Measurements from ENCODE around the gene HBG2.
"Not testable (repeated sequence)": the region's sequence is repeated elsewhere in the genome, so short reads cannot be mapped to it uniquely, and the experiment has no call there.

Gene HBG2

DNA sequence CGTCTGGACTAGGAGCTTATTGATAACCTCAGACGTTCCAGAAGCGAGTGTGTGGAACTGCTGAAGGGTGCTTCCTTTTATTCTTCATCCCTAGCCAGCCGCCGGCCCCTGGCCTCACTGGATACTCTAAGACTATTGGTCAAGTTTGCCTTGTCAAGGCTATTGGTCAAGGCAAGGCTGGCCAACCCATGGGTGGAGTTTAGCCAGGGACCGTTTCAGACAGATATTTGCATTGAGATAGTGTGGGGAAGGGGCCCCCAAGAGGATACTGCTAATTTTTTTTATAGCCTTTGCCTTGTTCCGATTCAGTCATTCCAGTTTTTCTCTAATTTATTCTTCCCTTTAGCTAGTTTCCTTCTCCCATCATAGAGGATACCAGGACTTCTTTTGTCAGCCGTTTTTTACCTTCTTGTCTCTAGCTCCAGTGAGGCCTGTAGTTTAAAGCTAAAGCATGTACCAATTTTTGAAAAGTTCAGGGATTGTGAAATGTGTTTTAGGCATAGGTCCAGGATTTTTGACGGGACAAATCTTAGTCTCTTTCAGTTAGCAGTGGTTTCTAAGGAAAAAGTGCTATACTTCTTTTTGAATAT lies 4.7 kb downstream of the HBG2 start, which contains the start of gene HBG1:
Gene HBG1, minus strand, starts transcription at position 51 of the 590 bp plus-strand sequence. CDS start 53 bp downstream, outside the sequence.
- DNase-seq (ENCODE audit: low read depth in 2 of 2): not testable (repeated sequence)

DNA sequence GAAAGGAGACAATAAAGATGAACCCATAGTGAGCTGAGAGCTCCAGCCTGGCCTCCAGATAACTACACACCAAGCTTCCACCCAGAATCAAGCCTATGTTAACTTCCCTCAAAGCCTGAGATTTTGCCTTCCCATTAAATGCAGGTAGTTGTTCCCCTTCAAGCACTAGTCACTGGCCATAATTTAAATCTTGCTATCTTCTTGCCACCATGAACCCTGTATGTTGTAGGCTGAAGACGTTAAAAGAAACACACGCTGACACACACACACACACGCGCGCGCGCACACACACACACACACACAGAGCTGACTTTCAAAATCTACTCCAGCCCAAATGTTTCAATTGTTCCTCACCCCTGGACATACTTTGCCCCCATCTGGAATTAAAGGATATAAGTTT lies 6.1 kb downstream of the HBG2 start:
- DNase-seq (ENCODE audit: low read depth in 2 of 2): not testable (repeated sequence)

DNA sequence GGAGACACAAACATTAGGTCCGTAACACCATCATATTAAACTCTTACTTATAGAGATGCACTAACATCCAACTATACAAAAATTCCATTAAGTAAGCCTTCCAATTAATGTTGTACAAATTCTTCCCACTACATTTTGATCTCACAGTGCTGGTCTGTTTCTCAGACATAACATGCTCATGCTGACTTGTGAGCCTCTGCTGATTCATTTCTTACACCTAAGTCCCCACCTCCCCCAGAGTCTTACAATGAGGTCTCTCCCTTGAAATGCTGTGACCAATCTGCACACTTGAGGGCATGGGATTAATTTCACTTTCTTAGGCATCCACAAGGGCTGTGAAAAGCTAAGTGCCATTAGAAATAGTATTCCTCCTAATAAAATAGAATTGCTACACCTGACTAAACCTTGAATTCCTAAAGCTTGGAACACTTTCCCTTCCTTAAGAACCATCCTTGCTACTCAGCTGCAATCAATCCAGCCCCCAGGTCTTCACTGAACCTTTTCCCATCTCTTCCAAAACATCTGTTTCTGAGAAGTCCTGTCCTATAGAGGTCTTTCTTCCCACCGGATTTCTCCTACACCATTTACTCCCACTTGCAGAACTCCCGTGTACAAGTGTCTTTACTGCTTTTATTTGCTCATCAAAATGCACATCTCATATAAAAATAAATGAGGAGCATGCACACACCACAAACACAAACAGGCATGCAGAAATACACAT lies 6.9 kb downstream of the HBG2 start:
- DNase-seq (ENCODE audit: low read depth in 2 of 2): no peak

DNA sequence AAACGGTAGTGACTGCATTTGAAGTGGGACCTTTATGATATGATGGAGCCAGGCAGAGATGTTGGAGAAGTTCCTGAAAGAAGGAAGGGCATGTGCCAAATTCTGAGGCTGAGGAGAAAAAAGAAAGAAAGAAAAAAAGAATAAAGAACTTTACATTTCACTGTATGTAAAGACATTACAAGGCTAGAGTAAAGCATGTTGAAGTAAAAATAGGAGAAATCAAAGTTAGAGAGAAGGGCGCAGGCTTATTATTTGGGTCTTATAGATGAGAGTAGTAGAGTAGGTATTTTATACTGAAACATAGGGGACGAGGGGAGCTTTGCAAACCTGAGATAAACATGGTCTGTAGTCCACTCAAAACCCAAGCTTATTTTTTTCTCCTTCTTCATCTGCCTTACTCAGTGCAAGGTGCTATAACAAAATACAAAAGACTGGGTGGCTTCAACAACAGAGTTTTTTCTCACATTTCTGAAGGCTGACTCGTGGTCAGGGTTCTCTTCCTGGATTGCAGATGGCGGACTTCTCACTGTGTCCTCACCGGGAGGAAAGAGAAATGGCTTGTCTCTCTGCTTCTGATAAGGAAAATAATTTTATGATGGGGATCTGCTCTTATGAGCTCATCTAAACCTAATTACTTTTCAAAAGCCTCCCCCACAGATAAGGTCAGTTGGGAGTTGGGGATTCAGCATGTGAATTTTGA lies 7.7 kb downstream of the HBG2 start:
- no peak for DNase-seq (ENCODE audit: low read depth in 2 of 2)

DNA sequence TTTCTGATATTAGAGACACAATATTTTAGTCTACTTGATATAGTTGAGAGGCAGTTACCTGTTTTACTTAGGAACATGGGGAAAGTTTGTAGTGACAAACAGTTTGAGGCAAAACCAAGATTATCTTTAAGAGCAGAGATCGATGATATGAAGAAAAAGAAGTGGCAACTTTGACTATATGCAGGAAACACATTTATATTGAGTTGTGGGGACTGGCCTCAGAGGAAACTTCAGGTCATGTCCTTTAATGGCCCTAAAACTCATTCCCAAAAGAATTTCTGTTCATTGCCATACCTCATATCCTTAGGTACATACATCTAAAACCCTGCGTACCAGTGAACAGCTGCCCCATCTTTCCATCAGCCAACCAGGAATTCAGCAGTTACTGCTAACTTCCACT lies 9.4 kb downstream of the HBG2 start:
- no peak for DNase-seq (ENCODE audit: low read depth in 2 of 2)

DNA sequence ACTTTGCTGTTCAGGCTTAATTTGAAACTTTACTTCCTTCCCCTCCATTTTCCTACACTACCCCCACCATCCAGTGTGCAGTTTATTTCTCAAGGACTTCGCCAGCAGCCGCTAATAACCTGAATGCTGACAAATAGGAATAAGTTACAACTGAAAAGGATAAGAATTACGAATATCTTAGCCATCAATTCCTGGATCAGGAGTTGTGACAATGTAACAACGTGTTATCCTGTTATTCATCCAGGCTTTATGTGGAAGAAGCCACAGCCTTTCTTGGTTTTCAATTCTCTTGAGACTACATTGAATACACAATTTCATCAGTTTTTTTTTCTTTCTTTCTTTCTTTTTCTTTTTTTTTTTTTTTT lies 10.8 kb downstream of the HBG2 start:
- DNase-seq (ENCODE audit: low read depth in 2 of 2): no peak

DNA sequence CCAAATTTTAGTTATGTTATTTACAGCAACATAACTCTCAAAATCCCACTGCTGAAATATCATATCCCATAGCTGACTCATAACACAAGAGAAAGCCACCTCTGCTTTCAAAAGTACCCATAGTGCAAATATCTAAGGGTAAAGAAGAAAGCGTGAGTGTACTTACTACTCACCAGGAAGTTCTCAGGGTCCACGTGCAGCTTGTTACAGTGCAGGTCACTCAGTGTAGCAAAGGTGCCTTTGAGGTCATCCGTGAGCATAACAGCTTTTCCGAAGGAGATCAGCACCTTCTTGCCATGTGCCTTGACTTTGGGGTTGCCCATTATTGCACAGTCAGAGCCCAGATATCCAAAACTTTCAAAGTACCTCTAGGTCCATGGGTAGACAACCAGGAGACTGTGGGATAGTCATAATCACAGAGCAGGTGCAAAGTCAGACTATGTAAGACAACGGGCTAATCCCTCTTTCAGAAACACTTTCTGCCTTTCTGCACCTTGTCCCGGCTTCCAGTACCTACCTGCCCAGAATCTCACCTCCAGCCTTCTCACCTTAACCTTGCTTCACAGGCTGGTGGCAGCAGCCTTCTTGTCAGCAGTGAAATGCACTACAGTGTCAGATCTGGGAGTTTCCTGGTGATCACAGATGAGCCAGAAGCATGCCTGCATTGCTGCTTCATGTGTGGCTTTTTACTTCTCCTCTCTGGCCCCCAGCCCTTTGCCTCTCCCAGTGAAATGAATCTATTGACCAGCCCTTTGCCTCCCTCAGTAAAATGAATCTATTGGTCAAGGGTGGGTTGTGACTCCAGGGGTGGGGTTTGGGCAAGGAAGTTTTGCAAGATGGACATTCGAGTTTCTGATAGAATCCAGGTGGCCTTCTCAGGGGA lies 11.4 kb downstream of the HBG2 start:
- DNase-seq (ENCODE audit: low read depth in 2 of 2): no peak

DNA sequence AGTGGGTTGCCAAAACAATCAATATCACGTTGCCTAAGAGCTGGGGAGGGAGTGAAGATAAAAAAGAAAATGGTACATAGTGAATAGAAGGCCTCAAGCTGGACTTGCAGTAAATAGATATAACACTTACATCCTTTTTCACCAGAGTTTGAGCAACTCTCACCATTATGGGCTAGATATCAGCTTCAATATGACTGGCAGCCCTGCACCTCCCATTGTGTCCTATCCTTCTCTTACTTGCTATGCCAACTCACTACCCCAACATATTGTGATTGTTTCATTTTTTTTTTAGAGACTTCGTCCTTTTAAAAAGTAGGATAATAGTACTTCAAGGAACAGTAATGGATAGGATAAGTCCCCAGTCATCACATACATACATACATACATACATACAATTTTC lies 12.4 kb downstream of the HBG2 start:
- DNase-seq (ENCODE audit: low read depth in 2 of 2): no peak

DNA sequence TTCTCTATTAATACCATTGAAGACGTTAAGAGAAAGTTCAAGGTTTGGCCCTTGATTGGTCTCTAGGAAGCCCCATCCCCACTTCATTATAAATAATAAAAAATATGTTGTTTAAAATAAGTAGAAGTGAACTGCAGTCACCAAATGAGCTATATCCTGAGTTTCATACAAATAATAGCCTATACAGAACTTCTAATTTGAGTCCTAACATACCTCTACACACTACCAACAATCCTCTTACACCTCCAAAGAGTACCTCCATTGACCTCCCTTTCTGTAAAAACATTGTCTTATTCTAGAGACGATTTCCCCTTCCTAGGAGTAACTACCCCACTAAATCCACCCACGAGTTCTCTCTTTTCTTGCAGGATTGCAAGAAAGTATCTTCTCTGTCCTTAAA lies 13.1 kb downstream of the HBG2 start:
- no peak for DNase-seq (ENCODE audit: low read depth in 2 of 2)

DNA sequence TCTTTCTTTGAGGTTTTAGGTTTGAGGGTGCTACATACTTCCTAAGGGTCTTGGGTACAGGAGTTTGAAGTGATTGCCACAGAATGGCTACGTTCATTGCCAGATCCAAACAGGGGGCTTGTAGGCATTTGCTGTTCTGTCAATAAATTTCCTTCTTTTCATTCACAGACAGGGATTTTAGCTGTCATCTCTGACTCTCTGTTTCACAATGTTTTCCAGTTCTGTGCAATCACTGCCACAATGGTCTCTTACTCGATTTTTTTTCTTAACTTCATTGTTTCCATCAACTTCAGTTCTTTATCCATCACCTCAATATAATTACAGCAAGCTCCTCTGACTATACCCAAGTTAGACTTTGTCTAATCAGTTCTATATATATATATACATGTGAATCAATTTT lies 14.1 kb downstream of the HBG2 start:
- DNase-seq (ENCODE audit: low read depth in 2 of 2): no peak

DNA sequence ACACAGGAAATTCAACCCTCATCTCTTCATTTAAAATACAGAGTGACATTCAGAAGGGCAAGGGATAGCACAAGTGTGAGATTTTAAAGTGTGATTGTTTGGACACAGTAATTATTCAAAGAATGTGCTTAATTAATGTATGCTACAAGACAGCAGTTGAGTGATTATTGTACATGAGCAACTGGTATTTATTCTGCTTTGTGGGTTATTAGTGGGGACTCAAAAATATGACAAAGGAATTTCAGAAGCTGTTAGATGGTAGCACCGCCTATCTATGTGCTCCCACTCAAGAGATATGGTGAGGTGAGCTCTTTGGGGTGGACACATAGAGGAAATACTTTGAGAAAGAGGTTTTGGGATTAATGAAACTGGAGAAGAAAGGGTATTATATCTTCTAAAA lies 14.5 kb downstream of the HBG2 start:
- DNase-seq (ENCODE audit: low read depth in 2 of 2): no peak

DNA sequence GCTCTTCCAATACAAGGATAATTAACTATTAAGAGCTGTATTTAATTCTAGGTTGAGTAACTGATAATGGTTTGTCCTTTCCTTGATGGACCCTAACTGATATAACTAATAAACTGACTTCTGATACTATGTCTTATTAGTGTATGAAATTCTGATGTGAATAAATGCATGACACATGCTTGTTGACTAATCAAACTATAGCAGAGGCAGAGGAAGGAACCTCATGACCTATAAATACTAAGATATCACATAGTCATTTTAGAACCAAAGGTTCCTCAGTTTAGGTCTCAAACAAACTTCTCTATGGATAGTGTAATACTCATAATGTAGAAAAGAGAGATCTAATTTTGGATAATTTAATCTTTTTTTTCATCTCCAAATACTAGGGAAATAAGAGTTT lies 15.5 kb downstream of the HBG2 start:
- DNase-seq (ENCODE audit: low read depth in 2 of 2): no peak

DNA sequence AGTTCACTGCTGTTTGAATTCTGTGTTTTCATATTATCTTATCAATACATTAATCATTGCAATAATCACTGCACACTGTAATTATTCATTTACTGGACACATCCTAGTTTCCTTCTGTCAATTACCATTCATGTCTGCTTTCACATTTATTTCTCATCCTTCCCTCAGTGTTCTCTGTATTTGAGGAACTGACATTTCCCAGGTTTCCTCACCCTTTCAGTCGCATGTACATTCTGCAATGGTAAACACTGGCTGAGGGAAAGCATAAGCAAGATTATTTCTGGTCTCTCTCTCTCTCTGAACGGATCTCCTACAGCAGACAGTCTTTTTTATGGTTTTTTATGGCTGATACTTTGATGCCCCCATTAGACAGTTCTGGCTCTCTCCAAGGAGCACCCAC lies 16.1 kb downstream of the HBG2 start:
- no peak for DNase-seq (ENCODE audit: low read depth in 2 of 2)

DNA sequence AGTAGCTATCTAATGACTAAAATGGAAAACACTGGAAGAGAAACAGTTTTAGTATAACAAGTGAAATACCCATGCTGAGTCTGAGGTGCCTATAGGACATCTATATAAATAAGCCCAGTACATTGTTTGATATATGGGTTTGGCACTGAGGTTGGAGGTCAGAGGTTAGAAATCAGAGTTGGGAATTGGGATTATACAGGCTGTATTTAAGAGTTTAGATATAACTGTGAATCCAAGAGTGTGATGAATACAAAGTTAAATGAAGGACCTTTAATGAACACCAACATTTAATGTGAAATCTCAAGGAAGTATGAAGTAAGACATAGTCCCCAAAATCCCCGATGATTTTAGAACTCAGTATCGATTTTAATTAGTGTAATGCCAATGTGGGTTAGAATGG lies 17.2 kb downstream of the HBG2 start:
- DNase-seq (ENCODE audit: low read depth in 2 of 2): no peak

DNA sequence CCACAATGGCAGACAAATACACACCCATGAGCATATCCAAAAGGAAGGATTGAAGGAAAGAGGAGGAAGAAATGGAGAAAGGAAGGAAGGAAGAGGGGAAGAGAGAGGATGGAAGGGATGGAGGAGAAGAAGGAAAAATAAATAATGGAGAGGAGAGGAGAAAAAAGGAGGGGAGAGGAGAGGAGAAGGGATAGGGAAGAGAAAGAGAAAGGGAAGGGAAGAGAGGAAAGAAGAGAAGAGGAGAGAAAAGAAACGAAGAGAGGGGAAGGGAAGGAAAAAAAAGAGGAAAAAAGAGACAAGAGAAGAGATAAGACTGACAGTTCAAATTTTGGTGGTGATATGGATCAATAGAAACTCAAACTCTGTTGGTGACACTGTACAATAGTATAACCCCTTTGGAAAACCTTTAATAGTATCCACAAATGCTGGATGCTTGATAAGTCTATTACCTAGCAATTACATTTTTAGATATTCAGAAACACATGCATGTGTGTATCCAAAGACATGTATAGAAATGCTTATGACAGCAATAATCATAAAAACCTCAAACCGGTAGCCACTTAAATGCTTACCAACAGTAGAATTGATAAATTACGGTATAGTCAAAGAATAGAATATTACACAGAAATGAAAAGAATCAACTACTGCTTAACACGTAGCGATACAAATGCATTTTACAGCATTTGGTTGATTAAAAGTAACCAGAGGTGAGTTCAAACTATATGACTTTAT lies 19.1 kb downstream of the HBG2 start:
- DNase-seq (ENCODE audit: low read depth in 2 of 2): no peak

DNA sequence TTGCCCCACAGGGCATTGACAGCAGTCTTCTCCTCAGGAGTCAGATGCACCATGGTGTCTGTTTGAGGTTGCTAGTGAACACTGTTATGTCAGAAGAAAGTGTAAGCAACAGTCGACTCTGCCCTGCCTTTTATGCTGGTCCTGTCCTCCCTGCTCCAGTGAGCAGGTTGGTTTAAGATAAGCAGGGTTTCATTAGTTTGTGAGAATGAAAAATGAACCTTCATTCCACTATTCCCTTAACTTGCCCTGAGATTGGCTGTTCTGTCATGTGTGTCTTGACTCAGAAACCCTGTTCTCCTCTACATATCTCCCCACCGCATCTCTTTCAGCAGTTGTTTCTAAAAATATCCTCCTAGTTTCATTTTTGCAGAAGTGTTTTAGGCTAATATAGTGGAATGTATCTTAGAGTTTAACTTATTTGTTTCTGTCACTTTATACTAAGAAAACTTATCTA lies 20.2 kb downstream of the HBG2 start, which contains the start of gene HBD:
Gene HBD, minus strand, starts transcription at position 103 of the 454 bp plus-strand sequence. Its CDS starts 50 bp downstream, at position 53.
- no peak for DNase-seq (ENCODE audit: low read depth in 2 of 2)

DNA sequence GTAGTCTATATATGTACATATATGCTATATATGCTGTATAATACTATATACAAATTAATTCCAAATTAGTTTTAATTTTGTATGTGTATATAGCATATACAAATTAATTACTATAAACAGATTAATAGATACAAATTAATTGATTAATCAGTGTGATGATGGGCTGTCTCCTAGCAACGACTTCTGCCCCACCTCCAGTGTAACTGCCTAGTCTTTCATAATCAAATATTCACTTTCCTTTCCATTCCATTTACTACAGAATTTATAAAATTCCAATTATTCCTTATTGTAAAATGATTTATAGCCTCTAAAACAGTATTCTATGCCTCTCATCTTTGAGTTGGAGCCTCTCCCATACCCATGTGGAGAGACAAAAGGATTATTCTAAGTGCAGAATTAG lies 21.3 kb downstream of the HBG2 start:
- DNase-seq (ENCODE audit: low read depth in 2 of 2): no peak

DNA sequence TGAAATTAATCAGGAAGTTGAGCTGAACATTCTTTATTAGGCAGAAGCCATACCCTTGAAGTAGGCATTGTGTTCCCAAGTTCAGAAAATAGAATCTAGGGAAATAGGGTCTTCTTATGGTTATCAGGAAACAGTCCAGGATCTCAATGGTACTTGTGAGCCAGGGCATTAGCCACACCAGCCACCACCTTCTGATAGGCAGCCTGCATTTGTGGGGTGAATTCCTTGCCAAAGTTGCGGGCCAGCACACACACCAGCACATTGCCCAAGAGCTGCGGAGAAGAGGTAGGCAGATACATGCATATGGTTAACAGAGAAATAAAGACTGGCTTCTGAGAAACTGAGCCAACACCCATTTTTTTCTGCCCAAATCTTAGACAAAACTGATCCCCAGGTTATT lies 21.8 kb downstream of the HBG2 start:
- DNase-seq (ENCODE audit: low read depth in 2 of 2): no peak

DNA sequence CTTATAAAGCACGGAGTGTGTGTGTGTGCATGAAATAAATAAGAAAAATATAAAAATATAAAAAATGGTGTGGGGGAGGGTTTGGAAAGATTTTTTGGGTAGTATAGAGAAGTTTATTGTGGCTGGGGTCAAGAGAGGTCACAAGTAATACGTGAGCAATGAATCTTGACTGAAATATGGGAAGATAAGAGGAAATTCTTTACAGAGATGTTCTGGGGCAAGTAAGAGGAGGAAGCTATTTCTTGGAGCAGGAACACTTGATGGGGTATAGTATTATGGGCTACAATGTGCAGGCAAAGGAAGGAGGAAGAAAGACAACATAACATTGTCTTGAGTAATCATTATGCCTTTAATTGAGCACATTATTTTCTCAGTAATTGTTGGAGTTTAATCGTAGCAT lies 22.4 kb downstream of the HBG2 start:
- no peak for DNase-seq (ENCODE audit: low read depth in 2 of 2)

DNA sequence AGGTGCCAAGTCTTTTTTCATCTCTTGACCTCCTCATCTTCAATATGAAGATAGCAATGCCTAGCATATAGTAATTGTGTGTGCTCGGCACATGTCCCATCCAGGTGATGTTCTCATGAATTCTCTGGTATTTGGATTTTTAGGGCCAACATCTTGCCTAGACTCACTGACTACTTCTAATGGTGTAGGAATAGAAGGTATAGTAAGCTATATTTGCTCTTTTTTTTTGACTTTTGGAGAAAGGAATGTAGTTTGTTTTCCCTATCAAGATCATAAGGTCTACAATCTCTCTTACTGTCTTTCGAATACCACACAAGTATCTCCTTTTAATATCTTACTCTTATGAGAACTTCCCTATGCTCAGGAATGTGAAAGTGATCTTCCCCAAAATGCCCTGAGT lies 23.5 kb downstream of the HBG2 start:
- no peak for DNase-seq (ENCODE audit: low read depth in 2 of 2)

DNA sequence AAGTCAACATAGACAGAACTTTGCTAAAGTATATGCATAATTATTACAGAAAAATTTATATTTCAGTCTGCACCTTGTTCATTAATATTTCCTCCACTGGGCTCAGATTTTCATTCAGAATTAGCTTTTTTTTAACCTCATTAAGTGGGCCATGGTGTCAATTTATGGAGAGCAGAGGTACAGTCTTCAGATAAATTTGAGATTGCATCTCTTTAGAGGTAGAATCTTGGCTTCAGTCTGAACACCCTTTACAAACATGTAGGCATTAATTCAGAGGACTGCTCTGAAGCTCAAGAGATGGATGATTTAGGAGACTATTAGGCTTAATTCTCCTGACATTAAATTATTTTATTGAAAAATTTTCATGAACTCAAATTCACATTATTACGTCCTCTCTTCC lies 24.3 kb downstream of the HBG2 start:
- DNase-seq (ENCODE audit: low read depth in 2 of 2): no peak

Measured in stimulated activated CD8-positive, alpha-beta memory T cell treated with anti-CD3 and anti-CD28 coated beads, Interleukin-2, amount 100 ng/mL, for 1 hour (primary cell).